GM18517 (cell line): Measurements from ENCODE around the gene KCP.
A peak's percentile ranks its signal among the peaks of the same experiment; 100 is the strongest.

ENCODE experiments used
- ATAC-seq: cut with Tn5 transposase; IDR thresholded peaks from one replicate; pipeline ENCODE4 v1.9.1; 2021; ENCODE audit warnings: mild to moderate bottlenecking, moderate library complexity; ENCODE audit not compliant: unreplicated experiment

The KCP gene

DNA sequence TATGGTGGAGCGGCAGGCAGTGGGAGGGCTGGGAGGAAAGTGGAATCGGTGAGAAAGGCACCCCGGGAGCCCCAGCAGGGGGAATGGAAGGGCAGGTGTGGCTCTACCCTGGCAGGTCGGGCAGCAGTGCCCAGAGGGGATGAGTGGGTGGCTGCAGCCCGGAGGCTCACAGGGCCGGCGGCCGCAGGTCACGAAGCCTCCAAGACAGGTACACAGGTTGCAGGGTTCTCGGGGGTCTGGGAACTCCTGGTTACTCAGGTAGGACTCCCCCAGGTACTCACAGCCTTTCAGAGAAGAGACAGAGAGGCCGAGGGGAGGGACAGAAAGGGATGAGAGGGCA lies 21.8 kb downstream of the KCP start:
- ATAC-seq = no peak

DNA sequence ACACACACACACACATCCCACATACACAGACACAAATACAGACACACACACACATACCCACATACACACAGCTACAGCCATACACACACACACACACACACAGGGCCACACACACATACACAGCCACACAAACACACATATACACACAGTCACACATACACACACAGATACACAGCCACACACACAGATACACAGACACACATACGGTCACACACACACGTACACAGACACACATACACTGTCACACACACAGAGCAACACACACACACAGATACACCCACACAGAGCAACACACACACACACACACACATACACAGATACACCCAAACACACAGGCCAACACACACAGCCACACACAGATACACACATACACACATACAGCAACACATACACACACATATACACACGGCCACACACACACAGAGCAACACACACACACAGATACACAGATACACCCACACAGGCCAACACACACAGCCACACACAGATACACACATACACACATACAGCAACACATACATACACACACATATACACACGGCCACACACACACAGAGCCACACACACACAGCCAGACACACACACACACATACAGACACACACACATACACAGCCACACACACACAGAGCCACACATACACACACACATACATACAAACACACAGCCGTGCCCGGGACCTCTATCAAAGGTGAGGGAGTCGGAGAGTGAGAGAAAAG lies 22.3 kb downstream of the KCP start:
- no peak for ATAC-seq

DNA sequence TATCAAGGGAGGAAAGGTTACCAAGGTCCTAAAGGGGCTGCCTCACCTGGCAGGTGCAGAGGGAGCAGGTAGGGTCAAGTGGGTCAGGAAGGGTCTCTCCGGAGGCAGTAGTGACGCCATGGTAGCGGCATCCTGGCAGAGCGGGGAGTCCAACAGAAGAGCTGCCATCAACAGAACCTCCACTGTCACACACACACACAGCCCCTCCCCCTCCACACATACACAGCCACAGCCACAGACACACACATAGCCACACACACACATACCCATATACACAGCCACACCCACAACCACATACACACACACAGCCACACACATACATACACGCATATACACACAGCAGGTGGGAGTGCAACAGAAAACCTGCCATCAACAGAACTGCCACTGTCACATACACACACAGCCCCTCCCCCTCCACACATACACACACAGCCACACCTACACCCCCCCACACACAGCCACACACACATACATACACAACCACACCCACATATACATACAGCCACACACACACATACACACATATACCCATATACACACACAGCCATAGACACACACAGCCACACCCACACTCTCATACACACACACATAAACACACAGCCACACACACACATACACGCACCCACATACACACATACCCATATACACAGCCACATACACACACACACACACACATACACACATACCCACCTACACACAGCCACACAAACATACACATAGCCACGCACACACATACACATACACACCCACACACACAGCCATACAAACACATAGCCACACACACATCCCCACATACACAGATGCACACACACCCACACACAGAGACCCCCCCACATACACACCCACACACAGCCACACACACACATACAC lies 23.1 kb downstream of the KCP start:
- ATAC-seq = no peak

DNA sequence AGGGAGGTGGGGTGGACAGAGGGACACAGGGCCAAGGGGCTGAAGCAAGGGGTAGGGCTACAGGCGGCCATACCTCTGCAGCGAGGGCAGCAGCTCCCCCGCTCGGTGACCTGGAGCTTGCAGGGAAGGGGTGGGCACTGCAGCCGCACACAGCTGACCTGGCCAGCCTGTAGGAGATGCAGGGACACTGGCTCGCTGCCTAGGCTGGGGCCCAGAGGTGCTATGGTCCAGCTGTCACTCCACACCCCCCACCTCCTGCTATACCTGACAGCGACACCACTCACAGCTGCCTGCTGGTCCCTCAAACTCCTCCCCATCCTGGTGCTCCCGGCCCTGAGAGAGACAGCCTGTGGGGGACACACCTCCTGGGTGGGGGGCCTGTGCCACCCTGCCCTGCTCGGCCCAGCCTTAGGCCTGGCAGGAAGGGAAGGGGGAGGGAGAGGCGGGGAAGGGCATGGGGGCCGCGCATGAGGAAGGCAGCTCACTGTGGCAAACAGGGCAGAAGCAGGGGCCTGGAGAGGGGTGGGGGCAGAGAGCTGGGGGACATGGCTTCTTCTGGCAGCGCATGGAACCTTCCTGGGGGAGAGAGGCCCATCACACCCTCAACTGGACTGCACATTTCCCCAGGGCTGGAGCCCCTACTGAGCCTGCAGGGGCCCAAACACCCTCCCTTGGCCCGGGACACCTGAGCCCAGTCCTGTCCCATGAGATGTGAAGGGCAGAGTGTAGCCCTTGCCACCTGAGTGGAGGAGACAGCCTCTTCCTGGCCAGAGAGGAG lies 23.9 kb downstream of the KCP start:
- ATAC-seq = no peak

DNA sequence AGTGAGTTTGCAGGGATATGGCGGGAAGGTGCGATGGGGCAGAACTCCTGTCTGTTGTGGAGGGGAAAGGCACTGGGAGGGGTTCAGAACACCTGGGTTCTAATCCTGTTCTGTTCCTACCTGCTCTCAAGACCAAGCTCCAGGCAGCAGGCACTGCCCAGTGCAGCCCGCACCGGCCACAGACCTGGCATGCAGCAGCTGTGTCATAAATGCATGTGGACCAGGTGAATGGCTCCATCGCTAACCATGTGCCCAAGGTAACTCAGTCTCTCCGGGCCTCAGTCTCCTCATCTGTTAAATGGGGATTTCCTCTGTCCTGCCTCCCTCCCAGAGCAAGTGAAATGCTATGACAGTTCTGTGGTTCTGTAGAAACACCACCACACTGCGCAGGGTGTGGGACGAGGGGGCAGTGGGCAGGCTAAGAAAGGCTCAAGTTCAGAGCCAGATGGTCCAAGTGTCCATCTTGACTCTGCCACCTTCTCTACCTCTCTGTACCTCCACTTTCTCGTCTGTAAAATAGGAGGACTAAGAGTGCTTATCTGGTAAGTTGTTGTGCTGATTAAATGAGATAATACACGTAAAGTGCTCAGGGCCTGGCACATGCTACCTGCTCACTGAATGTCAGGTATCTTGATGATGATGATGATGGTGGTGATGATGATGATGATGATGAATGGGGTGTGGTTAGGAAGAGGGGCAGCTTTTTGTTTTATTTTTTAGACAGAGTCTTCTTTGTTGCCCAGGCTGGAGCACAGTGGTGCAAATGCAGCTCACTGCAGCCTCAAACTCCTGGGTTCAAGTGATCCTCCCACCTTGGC lies 24.9 kb downstream of the KCP start:
- ATAC-seq = no peak

DNA sequence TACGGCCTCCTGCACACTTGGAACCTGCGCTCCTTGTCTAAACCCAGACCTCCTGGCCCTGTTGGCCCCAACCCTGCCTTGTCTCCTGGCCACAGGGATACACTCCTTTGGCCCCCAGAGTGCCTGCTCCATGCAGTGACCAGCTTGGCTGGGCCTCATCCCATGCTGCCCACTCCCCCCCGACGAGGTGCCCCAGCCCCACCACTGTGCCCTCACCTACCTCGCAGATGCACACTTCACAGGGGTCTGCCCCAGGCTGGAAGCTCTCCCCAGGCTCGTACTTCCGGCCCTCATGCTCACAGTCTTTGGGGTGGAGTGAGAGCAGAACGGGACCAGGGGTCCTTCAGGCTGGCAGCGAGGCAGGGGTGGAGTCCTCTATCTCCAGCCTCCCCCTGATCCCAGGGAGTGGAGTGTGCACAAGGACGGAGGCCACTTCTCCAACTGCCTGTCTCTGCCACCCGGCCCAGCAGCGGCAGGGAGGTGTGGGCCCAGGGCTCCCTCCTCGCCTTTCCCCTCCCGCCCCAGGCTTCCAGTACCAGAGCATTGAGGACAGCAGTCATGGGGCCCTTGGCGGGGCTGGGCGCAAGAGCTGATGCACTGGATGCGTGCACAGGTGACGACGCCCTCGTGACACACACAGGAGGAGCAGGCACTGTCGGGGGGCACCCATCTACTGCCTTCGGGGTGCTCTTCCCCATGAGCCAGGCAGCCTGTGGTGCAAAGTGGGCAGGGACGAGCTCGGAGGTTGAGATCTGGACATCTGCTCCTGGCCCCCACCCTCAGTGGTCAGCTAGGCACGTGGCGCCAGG lies 25.7 kb downstream of the KCP start:
- no peak for ATAC-seq

DNA sequence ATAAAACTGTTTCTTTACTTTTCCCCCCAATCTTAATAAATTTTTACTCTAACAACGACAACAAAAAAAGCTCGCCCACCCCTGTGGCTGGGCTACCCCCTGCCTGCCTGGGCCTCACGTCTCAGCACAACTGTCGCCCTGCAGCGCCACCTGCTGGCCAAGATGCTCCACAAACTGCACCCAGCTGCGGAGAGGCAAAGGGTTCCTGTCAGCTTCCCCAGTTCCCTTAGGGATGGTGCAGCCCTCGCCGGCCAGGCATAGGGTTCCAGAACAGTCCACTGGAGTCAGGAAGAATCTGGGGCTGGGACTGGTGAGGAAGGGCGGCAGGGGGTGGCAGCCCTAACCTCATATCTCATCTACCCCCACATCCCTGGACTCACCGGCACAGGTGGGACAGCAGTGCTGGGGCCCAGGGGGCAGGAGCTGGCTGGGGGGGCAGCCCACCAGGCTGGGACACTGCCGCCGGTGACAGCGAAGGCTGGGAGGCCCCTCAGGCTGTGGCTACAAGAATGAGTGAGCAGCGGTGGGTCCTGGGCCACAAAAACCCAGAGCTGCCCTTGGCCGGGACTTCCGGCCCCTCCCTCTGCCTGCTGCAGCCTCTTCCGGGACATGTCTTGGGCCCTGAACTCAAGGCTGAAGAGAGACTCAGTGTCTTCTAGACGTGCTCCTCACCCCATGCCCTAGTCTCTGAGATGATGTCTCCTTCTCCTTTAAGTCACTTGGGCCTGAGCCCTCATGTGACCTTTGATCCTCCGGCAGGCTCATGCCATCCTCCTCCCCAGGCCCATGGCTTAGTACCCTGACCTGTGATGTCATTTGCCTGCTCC lies 26.7 kb downstream of the KCP start:
- ATAC-seq = peak; percentile 64

DNA sequence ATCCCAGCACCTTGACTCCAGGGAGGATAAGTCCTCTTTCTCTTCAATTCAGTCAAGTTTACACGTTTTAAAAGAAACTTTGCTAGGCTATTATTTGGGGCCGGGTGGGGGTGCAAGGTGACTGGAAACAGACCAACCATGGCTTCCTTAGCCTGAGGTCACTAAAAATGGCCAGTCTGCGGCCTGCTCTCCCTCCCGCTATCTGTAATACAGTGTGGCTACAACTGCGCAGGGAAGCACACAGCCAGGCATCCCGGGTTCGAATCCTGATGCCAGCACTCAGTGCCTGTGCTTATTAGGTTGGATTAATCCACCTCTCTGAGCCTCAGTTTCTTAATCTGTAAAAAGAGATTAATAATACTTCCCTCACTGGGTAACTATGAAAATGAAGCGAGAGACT lies 28.4 kb downstream of the KCP start:
- no peak for ATAC-seq

DNA sequence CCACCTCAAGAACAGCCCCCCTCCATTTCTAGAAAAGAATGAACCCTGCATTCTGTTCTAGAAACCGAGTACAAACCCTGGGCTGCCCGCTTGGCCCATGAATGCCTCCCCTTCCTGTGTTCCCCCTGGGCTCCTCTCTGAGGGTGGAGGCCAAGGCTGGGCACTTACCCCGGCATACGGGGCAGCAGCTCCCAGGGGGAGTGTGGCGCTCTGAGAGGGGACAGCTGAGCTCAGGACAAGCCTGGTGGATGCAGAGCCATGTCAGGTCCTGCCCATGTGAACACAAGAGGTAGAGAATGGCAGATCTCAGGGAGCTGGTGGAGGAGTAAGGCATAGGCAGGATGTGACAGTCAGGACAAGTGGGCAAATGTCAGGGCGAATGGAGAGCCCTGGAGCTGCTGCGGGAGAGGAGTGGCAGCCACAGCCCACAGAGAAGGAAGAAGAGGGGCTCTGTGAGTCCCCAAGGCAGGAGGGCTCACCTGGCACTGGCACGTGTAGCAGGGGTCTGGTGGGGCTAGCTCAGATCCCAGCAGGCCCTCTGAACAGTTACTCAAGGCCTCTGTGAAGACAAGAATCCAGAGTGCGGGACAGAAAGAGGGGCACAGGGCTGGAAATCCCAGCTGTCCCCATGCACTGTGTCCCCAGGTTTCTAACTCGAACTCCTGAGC lies 28.9 kb downstream of the KCP start:
- ATAC-seq = no peak

DNA sequence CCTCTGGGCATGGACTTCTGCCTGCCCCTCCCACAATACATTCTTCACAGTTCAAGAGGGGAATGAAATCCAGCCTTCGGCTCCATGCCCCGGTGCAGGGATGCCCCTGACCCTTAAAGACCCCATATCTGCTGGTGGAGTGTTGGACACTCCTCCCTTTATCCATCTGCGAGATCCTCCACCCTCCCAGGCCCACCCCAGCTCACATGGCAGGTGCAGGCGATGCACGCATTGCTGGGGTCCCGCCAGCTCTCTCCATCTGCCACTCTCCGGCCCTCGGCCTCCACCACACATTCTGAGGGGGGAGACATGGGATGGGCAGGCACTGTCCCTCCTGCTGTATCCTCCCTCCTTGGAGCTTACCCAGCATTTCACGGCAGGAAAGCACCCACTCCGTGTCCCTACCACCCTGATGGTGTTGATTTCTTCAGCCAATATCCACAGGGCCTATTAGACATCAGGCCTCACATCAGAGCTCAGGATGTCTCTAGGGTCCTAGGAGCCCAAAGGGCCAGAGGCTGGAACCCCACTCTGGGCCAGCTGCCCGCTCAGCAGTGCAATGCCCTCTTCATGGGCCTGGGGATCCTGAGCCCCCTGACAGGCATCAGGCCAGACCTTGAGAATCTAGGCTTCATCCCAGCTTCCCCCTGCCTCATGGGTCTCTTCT lies 29.6 kb downstream of the KCP start:
- ATAC-seq = no peak

DNA sequence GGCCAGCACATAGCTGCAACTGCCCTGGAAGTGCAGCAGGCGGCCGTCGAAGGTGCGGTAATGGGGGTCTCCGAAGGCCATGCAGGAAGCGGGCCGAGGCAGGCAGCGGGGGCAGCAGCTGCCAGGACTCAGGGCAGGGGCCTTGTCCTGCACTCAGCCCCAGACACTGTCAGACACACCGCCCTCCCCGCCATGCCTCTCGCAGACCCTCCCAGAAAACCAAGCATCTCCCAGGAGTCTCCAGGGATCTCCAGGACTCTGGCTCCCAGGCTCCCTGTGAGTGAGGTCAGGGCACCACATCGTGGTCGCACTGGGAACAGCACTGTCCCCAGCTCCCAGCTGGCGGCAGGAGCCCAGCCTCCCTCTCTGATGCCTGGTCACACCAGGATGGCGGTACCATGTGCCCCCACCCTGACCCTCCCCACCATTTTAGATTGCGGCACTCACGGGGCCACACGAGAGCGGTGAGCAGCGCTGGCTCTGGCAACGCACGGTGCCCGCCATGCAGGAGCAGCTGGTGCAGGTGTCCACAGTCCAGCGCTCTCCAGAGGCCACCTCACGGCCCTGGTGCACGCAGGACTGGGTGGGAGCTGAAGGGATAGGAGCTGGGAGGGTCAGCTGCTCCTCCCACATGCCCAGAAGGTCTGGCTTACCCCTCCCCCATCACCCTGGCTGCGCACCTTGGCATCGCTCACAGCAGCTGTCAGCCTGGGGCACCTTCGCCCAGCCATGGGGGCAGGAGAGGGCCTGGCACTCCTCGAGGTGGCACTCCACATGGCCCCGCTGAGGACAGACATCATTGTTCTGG lies 30.4 kb downstream of the KCP start:
- ATAC-seq = no peak

DNA sequence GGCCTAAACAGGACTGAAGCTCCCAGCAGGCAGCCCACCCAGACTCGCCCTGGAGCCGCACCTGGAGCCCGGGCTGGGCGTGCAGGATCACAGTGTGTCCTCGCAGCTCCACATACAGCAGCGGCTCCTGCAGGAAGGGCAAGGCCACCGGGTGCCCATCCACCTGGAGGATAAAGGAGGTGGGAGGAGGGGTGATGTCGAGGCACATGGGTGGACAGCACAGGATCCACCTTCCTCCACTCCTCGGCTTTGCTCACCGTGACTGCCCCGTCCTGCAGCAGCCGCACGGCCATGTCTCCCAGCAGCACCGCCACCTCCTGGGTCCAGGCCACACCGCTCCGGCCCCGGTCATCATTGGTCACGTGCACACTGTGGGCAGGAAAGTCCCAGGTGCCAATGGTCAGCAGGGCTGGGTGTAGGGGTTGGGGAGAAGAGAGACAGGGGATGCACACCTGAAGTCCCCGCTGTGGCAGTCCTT lies 31.0 kb downstream of the KCP start:
- ATAC-seq = no peak

DNA sequence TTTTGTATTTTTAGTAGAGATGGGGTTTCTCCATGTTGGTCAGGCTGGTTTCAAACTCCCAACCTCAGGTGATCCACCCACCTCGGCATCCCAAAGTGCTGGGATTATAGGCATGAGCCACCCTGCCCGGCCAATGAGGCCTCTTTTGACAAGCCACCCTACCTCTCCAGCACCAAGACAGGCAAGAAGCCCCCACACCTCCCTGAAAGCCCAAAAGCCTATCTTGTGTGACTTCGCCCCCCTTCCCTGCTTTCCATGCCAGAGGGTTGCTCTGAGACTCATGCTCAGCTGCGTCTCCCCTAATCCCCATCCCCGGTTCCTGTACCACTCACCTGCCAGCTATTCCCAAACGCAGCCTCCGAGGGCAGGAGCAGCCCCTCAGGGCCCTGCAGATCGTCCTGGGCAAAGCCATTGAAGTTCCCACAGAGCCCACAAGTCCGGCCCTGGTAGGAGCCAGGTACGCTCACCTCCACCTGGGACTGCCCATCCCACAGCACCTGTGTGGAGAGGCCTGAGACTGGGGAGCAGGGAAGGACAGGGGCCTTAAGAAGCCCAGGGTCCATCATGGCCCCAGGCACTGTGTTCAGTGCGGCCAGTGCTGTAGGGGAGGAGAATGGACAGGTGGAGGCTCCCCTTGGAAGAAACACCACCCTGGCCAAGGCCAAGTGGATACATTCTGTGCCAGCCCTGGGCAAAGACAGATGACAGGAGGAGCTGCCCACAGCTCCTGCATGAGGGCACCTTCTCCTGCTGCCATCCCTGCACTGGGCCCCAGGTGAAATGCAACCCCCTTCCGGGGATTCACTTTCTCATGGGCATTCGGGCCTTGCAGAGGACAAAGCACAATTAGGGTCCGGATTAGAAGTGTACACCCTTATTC lies 32.0 kb downstream of the KCP start:
- no peak for ATAC-seq

DNA sequence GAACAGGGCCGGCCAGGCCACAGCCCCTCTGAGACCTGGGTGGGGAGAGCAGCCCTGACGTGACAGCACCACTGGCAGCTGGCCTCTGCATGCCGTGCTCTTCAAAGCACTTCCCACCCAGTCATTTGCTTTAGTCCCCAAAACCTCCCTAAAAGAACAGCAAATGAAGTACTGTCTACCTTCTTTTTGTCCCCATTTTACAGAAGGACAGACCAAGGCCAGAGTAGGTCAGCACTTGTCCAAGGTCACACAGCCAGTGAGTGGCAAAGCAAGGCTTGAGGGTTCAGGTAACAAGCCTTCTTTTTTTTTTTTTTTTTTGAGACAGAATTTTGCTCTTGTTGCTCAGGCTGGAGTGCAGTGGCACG lies 32.8 kb downstream of the KCP start:
- ATAC-seq = no peak

DNA sequence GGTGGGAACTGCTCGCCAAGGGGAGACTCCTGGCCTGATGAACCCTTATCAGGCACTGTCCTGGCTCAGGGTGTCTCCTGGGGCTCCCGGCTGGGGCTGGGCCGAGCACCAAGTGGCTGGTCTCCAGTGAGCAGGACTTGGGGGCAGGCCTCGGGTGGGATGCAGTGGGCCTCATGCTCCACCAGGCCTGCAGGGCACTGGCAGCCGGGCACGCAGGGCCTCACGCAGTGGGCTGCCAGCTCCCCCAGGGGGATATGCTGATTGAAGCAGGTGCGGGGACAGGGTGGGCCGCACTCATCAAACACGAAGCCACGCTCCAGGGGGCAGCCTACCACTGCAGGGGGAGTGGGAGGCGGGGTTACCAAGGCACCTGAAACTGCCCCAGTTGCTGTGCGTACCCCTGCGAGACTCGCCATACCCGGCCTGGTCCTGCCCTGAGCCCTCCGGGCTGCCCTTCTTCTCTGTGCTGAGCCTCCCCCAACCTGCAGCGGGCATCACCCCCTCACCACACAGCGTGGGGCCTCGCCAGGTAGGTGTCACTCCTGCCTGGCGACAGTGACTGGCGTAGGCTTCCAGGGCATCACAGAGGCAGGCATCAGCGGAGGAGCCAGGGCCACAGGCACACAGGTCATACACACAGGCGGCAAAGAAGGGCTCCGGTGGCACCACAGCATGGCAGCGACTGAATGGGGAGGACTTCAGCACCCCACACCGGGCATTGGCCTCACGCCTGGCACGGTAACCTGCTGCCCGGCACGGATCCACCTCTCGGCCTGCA lies 33.3 kb downstream of the KCP start:
- no peak for ATAC-seq

DNA sequence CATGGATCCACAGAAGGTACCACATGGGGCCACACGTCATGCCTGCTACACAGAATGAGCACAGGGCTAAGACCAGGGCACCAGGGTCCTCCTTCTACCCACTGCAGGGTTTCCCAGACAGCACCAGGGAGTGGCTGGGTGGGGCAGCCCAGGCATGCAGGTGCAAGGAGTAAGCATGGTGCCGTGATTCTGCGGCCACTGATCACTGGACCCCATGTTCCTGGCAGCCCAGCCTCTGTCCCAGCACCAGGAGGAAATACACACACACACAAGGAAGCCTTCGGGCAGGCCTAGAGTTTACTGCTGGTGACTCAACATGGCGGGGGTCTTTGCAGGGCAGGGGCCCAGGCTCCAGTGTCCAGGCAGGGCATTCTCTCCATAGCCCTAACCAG lies 33.9 kb downstream of the KCP start:
- no peak for ATAC-seq
